AG04449 (cell line): ENCODE measurements around the gene GSKIP.

Experiments used
- CTCF ChIA-PET: fragments of 350-600 bp; formaldehyde crosslinking; extraction: SDS; loops from one replicate; lab custom pipeline; 2021; ENCODE audit warnings: antibody characterized with exemption; lab: Yijun Ruan, JAX
- POLR2A ChIA-PET: fragments of 400-600, 350-600 bp; formaldehyde crosslinking; extraction: SDS; loops from one replicate; lab custom pipeline; 2020; ENCODE audit warnings: antibody characterized with exemption, inconsistent platforms; lab: Yijun Ruan, JAX
- DNase-seq: peaks from one replicate; pipeline ENCODE4 v3.0.0-alpha.2; 2010; ENCODE audit warnings: low read depth, low spot score
- H3K4me3 ChIP-seq: 2 replicates; pipeline ENCODE4 v1.5.1; 2011; ENCODE audit warnings: low read depth, mild to moderate bottlenecking, control low read depth, low read length
- TF ChIP-seq, protein P1 (sequence below): IDR thresholded peaks from one replicate; pipeline ENCODE4 v1.5.1; 2011; ENCODE audit warnings: mild to moderate bottlenecking, moderate library complexity, low read length, control low read depth, inconsistent platforms; ENCODE audit not compliant: insufficient read depth; ENCODE audit errors: missing control alignments

GSKIP gene

DNA sequence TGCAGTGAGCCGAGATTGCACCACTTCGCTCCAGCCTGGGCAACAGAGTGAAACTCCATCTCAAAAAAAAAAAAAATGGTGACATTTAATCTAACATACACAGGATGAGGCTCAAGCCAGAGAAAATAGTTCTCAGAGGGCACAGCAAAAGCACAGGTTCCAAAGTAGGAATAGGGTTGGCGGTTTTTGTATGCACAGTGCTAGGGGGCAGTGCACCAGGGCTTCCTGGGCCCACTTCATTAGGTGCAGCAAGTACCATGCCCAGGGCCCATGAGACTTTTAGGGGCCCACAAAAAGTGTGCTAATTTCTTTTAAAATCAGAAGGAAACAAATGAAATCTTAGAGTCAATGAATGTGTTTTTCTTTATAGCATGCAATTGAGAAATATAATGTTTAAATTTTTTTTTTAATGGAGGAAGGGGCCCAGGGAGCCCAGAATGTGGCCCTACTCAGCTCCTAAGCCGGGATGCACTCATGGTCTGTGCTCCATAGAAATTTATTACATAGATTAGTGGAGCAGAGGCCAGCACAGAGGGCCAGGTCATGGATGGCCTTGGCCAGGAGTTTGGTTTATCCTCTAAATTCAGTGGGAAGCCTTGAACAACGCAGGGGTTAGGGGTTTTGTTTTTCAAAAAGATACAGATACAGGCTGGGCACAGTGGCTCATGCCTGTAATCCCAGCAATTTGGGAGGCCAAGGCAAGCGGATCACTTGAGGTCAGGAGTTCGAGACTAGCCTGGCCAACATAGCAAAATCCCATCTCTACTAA lies 30.9 kb downstream of the GSKIP start:
- TF ChIP-seq, protein P1, sequence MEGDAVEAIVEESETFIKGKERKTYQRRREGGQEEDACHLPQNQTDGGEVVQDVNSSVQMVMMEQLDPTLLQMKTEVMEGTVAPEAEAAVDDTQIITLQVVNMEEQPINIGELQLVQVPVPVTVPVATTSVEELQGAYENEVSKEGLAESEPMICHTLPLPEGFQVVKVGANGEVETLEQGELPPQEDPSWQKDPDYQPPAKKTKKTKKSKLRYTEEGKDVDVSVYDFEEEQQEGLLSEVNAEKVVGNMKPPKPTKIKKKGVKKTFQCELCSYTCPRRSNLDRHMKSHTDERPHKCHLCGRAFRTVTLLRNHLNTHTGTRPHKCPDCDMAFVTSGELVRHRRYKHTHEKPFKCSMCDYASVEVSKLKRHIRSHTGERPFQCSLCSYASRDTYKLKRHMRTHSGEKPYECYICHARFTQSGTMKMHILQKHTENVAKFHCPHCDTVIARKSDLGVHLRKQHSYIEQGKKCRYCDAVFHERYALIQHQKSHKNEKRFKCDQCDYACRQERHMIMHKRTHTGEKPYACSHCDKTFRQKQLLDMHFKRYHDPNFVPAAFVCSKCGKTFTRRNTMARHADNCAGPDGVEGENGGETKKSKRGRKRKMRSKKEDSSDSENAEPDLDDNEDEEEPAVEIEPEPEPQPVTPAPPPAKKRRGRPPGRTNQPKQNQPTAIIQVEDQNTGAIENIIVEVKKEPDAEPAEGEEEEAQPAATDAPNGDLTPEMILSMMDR: no peak
- no peak for DNase-seq
- CTCF ChIA-PET: interaction anchor here (0.8 to 1.5 kb wide), 2 partner anchors 29 to 30 kb away, joined by 3 read pairs; no protein-coding TSS in a partner anchor
- POLR2A ChIA-PET: no interaction called here
- H3K4me3 ChIP-seq: no peak overlapping the region

DNA sequence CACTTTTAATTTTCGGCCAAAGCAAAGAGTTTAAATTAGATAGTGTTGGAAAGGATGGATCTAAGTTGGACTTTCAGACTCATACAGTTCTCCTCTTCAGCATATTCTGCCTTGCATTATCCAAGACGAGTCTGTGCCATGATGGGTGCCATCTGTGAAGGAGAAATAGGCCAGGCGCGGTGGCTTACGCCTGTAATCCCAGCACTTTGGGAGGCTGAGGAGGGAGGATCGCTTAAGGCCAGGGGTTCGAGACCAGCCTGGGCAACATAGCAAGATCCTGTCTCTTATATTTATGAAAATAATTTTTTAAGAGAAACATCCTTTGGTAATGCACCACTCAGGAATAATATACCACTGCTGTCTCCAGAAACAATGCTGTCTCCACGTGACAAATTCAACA lies 35.1 kb downstream of the GSKIP start:
- no peak overlapping the region for H3K4me3 ChIP-seq
- TF ChIP-seq, protein P1: no peak
- DNase-seq: no peak
- ChIA-PET CTCF (no interaction called here), POLR2A (no interaction called here)

DNA sequence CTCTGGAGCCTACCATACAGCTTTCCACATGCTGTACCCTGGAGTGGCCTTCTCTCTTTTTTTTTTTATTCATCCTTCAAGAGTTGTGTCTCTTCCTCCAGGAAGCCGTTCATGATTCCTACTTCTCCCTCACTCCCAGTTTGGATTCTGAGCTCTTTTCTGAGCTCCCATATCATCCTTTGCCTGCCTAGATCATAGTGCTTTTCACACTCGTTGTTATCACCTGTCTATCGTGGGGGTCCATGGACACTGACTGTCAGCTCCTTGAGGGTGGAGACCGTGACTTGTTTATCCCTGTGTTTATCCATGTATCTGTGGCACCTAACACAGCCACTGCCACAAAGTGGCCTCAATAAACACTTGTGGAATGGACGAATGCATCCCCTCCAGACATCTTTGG lies 35.6 kb downstream of the GSKIP start:
- CTCF ChIA-PET: no interaction called here
- TF ChIP-seq, protein P1: no peak
- POLR2A ChIA-PET: no interaction called here
- H3K4me3 ChIP-seq: no peak overlapping the region
- DNase-seq: no peak

DNA sequence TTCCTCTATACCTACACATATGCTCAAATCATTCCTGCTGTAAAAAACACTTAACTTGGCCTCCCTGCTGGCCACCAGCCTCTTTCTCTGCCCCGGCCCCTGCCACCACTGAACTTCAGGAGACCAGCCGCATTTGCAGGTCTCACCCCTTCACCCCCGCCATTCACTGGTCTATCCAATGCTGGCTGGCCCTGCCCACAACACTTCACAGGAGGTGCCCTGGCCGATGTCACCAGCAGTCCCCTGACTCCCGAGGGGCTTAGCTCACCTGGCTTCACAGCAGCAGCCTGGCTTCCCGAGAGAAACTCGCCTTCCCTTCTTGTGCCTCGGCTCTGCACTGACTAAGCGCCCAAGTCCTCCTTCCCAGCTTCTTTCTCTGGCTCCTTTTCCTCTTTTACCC lies 36.1 kb downstream of the GSKIP start:
- DNase-seq: no peak
- TF ChIP-seq, protein P1: no peak
- POLR2A ChIA-PET: no interaction called here
- CTCF ChIA-PET: no interaction called here
- H3K4me3 ChIP-seq: no peak overlapping the region

DNA sequence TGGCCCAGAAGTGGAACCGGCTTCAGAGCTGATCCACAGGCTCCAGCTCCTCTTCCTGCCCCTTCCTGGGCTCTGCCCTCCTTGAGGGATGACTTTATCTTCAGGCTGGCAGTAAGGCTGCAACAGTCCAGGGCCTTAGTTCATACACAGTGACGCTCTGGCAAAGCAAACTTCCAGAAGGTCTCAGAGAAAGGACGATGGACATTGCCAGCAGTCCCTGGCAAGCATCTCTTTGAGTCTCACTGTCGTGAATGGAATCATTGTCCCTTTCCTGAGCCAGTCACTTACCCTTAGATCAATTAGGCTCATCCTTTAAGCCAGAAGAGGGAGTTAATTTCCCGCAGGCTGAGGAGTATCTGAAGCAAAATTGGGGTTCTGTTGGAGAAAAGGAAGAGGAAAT lies 37.2 kb downstream of the GSKIP start:
- CTCF ChIA-PET: interaction anchor here (0.5 kb wide), 1 partner anchor 229 kb away, joined by 3 read pairs; no protein-coding TSS in a partner anchor
- no peak overlapping the region for H3K4me3 ChIP-seq
- POLR2A ChIA-PET: no interaction called here
- TF ChIP-seq, protein P1: no peak
- DNase-seq: no peak

DNA sequence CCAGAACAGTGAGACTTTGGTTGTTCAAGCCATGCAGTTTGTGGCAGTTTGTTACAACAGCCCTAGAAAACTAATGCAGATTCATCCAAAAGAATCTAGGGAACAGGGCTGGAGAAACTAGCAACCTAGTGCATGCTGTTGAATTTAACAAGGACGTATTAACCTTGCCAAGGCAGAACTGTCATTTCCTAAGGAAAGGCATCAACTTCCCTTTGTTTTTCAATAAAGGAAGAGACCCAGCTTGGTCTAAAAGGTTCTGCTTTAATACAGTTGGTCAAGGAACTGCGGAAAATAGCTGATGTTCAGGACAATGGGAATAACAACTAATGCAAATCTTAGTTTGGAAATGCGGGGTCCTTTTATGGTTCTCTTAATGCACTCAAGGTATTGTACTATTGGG lies 40.1 kb downstream of the GSKIP start:
- no peak overlapping the region for H3K4me3 ChIP-seq
- POLR2A ChIA-PET: no interaction called here
- CTCF ChIA-PET: no interaction called here
- TF ChIP-seq, protein P1: no peak
- no peak for DNase-seq
